ENCODE measurements around the gene CBLC.
A peak's percentile ranks its signal among the peaks of the same experiment; 100 is the strongest.
"Not testable (repeated sequence)": the region's sequence is repeated elsewhere in the genome, so short reads cannot be mapped to it uniquely, and the experiment has no call there.

Gene CBLC

GRCh38 chr19:44818466-44819031, 40.9 kb downstream of the CBLC start:
- DNase-seq (ENCODE audit: low read depth in 1 of 2, low spot score in 1 of 2), result no peak

GRCh38 chr19:44819246-44819832, 41.6 kb downstream of the CBLC start:
- no peak for DNase-seq (ENCODE audit: low read depth in 1 of 2, low spot score in 1 of 2)

GRCh38 chr19:44820648-44821609, 43.2 kb downstream of the CBLC start:
- no peak for DNase-seq (ENCODE audit: low read depth in 1 of 2, low spot score in 1 of 2)

GRCh38 chr19:44822177-44822576, 44.5 kb downstream of the CBLC start:
- DNase-seq (ENCODE audit: low read depth in 1 of 2, low spot score in 1 of 2), result no peak

GRCh38 chr19:44822670-44823372, 45.1 kb downstream of the CBLC start:
- no peak for DNase-seq (ENCODE audit: low read depth in 1 of 2, low spot score in 1 of 2)

- DNase-seq (ENCODE audit: low read depth in 1 of 2, low spot score in 1 of 2), result no peak
Observed at GRCh38 chr19:44823373-44823698, 45.6 kb downstream of the CBLC start.

GRCh38 chr19:44824761-44825160, 47.1 kb downstream of the CBLC start:
- DNase-seq (ENCODE audit: low read depth in 1 of 2, low spot score in 1 of 2), result no peak

GRCh38 chr19:44832875-44833274, 55.2 kb downstream of the CBLC start:
- not testable (repeated sequence) for DNase-seq (ENCODE audit: low read depth in 1 of 2, low spot score in 1 of 2)

- not testable (repeated sequence) for DNase-seq (ENCODE audit: low read depth in 1 of 2, low spot score in 1 of 2)
Observed at GRCh38 chr19:44834399-44834798, 56.7 kb downstream of the CBLC start.

- no peak for DNase-seq (ENCODE audit: low read depth in 1 of 2, low spot score in 1 of 2)
Observed at GRCh38 chr19:44839276-44839675, 61.6 kb downstream of the CBLC start.

- no peak for DNase-seq (ENCODE audit: low read depth in 1 of 2, low spot score in 1 of 2)
Observed at GRCh38 chr19:44840811-44841210, 63.1 kb downstream of the CBLC start.

- DNase-seq (ENCODE audit: low read depth in 1 of 2, low spot score in 1 of 2), result no peak
Observed at GRCh38 chr19:44841231-44841630, 63.5 kb downstream of the CBLC start.

- DNase-seq (ENCODE audit: low read depth in 1 of 2, low spot score in 1 of 2), result no peak
Observed at GRCh38 chr19:44845286-44845611, 67.6 kb downstream of the CBLC start.

GRCh38 chr19:44845612-44846454, 68.1 kb downstream of the CBLC start, which contains the start of gene NECTIN2:
Gene NECTIN2 (plus strand): TSS chr19:44846297. CDS start chr19:44846526, 229 bp downstream.
- DNase-seq (ENCODE audit: low read depth in 1 of 2, low spot score in 1 of 2), result peak; percentile 68 to 77

- no peak for DNase-seq (ENCODE audit: low read depth in 1 of 2, low spot score in 1 of 2)
Observed at GRCh38 chr19:44846455-44847143, 68.9 kb downstream of the CBLC start.

GRCh38 chr19:44847144-44848035, 69.7 kb downstream of the CBLC start:
- no peak for DNase-seq (ENCODE audit: low read depth in 1 of 2, low spot score in 1 of 2)

GRCh38 chr19:44848036-44848811, 70.5 kb downstream of the CBLC start:
- DNase-seq (ENCODE audit: low read depth in 1 of 2, low spot score in 1 of 2), result no peak

GRCh38 chr19:44848812-44849447, 71.2 kb downstream of the CBLC start:
- DNase-seq (ENCODE audit: low read depth in 1 of 2, low spot score in 1 of 2), result no peak

Data from activated CD4-positive, alpha-beta T cell treated with anti-CD3 and anti-CD28 coated beads, Interleukin-2, amount 50 U/mL, for 24 hours (primary cell).